HG02852 (cell line): Measurements from ENCODE around the gene RBM24.

ENCODE experiments used
- ATAC-seq: cut with Tn5 transposase; IDR thresholded peaks from one replicate; pipeline ENCODE4 v1.9.1; 2021; ENCODE audit warnings: mild to moderate bottlenecking, moderate library complexity; ENCODE audit not compliant: unreplicated experiment

RBM24 gene

DNA sequence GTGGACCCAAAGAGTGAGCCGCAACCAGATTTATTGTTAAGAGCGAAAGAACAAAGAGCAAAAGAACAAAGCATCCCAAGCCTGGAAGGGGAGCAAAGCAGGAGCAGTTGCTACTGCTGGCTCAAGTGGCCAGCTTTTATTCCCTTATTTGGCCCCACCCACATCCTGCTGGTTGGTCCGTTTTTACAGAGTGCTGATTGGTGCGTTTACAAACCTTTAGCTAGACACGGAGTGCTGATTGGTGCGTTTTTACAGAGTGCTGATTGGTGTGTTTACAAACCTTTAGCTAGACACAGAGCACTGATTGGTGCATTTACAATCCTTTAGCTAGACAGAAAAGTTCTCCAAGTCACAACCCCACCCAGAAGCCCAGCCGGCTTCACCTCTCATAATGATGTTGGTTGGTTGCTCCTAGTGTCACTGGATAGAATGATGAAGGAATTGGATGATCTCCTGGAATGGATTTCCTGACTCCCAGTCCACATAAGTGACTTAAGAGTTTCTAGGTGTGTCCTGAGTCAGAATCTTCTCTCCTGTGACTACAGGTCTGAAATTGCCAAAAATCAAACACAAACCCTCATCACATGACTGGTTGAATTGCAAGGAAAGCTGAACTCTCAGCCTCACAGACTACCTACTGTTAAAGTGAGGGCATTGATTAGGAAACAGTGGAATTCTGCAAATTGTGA is 60.1 kb downstream of the RBM24 start:
- no peak for ATAC-seq

DNA sequence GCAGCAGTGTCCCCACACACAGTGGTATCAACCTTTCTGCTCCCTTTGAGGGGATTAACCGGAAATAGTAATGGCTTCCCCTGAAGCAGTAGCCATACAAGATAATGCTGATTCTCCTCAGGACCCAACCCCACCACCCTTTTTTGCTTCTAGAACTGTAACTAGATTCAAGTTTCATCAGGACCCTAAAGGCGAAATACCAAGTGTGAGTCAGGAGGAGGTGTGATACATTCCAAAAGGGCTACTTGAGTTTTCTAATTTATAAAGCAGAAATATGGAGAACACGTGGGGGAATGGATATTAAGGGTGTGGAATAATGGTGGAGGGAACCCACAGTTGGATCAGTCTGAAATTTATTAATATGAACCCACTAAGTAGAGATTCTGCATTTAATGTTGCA is 60.7 kb downstream of the RBM24 start:
- ATAC-seq: no peak

DNA sequence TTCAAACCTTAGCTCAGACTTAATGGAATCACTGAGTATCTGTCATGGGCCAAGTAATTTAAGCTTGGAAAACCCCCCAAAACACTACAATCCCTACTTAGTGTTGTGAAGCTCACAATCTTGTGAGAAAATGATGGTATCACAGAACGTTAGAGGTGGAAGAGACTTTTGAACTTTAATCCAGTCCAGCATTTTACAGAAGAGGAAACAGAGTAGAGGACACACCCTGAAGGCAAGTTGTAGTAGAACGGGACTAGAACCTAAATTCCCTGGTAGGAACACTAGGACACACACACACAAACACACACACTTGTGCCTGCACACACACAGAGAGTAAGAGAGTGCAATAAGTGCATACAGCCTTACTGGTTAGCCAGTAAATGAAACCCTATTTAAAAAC is 62.1 kb downstream of the RBM24 start:
- ATAC-seq: no peak
